HEK293 (cell line): ENCODE results near the gene GRB2.

Experiments used
- CTCF ChIA-PET: fragments of 350-600 bp; formaldehyde crosslinking; extraction: SDS; loops from one replicate; lab custom pipeline; 2021; ENCODE audit warnings: antibody characterized with exemption; lab: Yijun Ruan, JAX
- POLR2A ChIA-PET: fragments of 300-600 bp; formaldehyde crosslinking; extraction: SDS; loops from one replicate; lab custom pipeline; 2020; ENCODE audit warnings: antibody characterized with exemption, inconsistent platforms; lab: Yijun Ruan, JAX
- H3K27ac ChIP-seq: fragments of 200-500 bp; sonication (Bioruptor generic); 2 replicates; pipeline ENCODE4 v1.5.1; 2014; ENCODE audit warnings: low read depth, low read length, control low read depth, inconsistent platforms; ENCODE audit errors: extremely low read depth
- H3K36me3 ChIP-seq, 2 experiments: fragments of 200-500 bp in 1 of 2; sonication (Bioruptor generic) in 1 of 2; 1 replicate in 1 of 2; 2 replicates in 1 of 2; pipeline ENCODE4 v1.5.1; 2014 to 2017; ENCODE audit warnings: inconsistent platforms in 2 of 2, low read length in 2 of 2; ENCODE audit not compliant: control insufficient read depth in 2 of 2, insufficient read depth in 1 of 2
- H3K4me1 ChIP-seq: fragments of 200-500 bp; sonication (Bioruptor generic); 2 replicates; pipeline ENCODE4 v1.5.1; 2014; ENCODE audit warnings: mild to moderate bottlenecking, low read length, inconsistent platforms; ENCODE audit not compliant: control insufficient read depth, insufficient read depth
- H3K4me3 ChIP-seq: 2 replicates; pipeline ENCODE4 v1.5.1; 2011; ENCODE audit warnings: low read depth, mild to moderate bottlenecking, control low read depth, low read length, moderate library complexity
- H3K9me3 ChIP-seq: fragments of 200-500 bp; sonication (Bioruptor generic); 2 replicates; pipeline ENCODE4 v1.5.1; 2014; ENCODE audit warnings: low read depth, low read length, inconsistent platforms; ENCODE audit not compliant: control insufficient read depth, insufficient read depth
- KLF1 ChIP-seq: fragments of 450-650 bp; formaldehyde crosslinking; IDR thresholded peaks from 2 replicates; pipeline ENCODE4 v1.5.1; 2016; ENCODE audit warnings: missing biosample characterization, missing genetic modification characterization
- KLF10 ChIP-seq: fragments of 450-650 bp; IDR thresholded peaks from 2 replicates; pipeline ENCODE4 v1.5.1; 2018; ENCODE audit warnings: missing biosample characterization, mild to moderate bottlenecking, missing genetic modification characterization
- MYNN ChIP-seq: fragments of 450-650 bp; formaldehyde crosslinking; IDR thresholded peaks from 2 replicates; pipeline ENCODE4 v1.5.1; 2016; ENCODE audit warnings: missing biosample characterization, missing genetic modification characterization, borderline replicate concordance
- OVOL3 ChIP-seq: fragments of 450-650 bp; formaldehyde crosslinking; IDR thresholded peaks from 2 replicates; pipeline ENCODE4 v1.5.1; 2016; ENCODE audit warnings: missing biosample characterization, missing genetic modification characterization
- SCRT1 ChIP-seq: fragments of 450-650 bp; formaldehyde crosslinking; IDR thresholded peaks from 2 replicates; pipeline ENCODE4 v1.5.1; 2016; ENCODE audit warnings: missing biosample characterization, missing genetic modification characterization, borderline replicate concordance
- ZBTB1 ChIP-seq: fragments of 450-650 bp; formaldehyde crosslinking; IDR thresholded peaks from 2 replicates; pipeline ENCODE4 v1.5.1; 2016; ENCODE audit warnings: missing biosample characterization, missing genetic modification characterization
- ZEB2 ChIP-seq: fragments of 450-650 bp; formaldehyde crosslinking; IDR thresholded peaks from 2 replicates; pipeline ENCODE4 v1.5.1; 2016; ENCODE audit warnings: missing biosample characterization, missing genetic modification characterization
- ZNF223 ChIP-seq: fragments of 450-650 bp; formaldehyde crosslinking; IDR thresholded peaks from 2 replicates; pipeline ENCODE4 v1.5.1; 2016; ENCODE audit warnings: missing biosample characterization, missing genetic modification characterization
- ZNF24 ChIP-seq: fragments of 450-650 bp; formaldehyde crosslinking; IDR thresholded peaks from 2 replicates; pipeline ENCODE4 v1.5.1; 2016; ENCODE audit warnings: missing biosample characterization, missing genetic modification characterization
- ZNF354C ChIP-seq: fragments of 450-650 bp; formaldehyde crosslinking; IDR thresholded peaks from 2 replicates; pipeline ENCODE4 v1.5.1; 2016; ENCODE audit warnings: missing biosample characterization, missing genetic modification characterization, low read depth, borderline replicate concordance
- ZNF404 ChIP-seq: fragments of 450-650 bp; formaldehyde crosslinking; IDR thresholded peaks from 2 replicates; pipeline ENCODE4 v1.5.1; 2017; ENCODE audit warnings: missing biosample characterization, missing genetic modification characterization
- ZNF514 ChIP-seq: fragments of 450-650 bp; formaldehyde crosslinking; IDR thresholded peaks from 2 replicates; pipeline ENCODE4 v1.5.1; 2016; ENCODE audit warnings: missing biosample characterization, missing genetic modification characterization
- ZNF558 ChIP-seq: fragments of 450-650 bp; formaldehyde crosslinking; IDR thresholded peaks from 2 replicates; pipeline ENCODE4 v1.5.1; 2016; ENCODE audit warnings: missing biosample characterization, missing genetic modification characterization
- ZNF561 ChIP-seq: fragments of 450-650 bp; IDR thresholded peaks from 2 replicates; pipeline ENCODE4 v1.5.1; 2018; ENCODE audit warnings: missing biosample characterization, missing genetic modification characterization, borderline replicate concordance
- ZNF626 ChIP-seq: fragments of 450-650 bp; sonication (Bioruptor Pico); formaldehyde crosslinking; IDR thresholded peaks from 2 replicates; pipeline ENCODE4 v1.5.1; 2018; ENCODE audit warnings: missing biosample characterization, missing genetic modification characterization, inconsistent platforms
- ZNF777 ChIP-seq: fragments of 450-650 bp; formaldehyde crosslinking; IDR thresholded peaks from 2 replicates; pipeline ENCODE4 v1.5.1; 2017; ENCODE audit warnings: missing biosample characterization, missing genetic modification characterization, borderline replicate concordance
- TF ChIP-seq, protein P1 (sequence below): fragments of 450-650 bp; formaldehyde crosslinking; IDR thresholded peaks from 2 replicates; pipeline ENCODE4 v1.5.1; 2016; ENCODE audit warnings: missing biosample characterization, missing genetic modification characterization
- TF ChIP-seq, protein P2 (sequence below): fragments of 450-650 bp; formaldehyde crosslinking; conservative IDR thresholded peaks from 2 replicates; pipeline ENCODE4 v1.5.1; 2016; ENCODE audit warnings: low read depth, missing biosample characterization, missing genetic modification characterization
- TF ChIP-seq, protein P3 (sequence below): fragments of 450-650 bp; formaldehyde crosslinking; IDR thresholded peaks from 2 replicates; pipeline ENCODE4 v1.5.1; 2016; ENCODE audit warnings: missing biosample characterization, missing genetic modification characterization, borderline replicate concordance

GRB2 gene

DNA sequence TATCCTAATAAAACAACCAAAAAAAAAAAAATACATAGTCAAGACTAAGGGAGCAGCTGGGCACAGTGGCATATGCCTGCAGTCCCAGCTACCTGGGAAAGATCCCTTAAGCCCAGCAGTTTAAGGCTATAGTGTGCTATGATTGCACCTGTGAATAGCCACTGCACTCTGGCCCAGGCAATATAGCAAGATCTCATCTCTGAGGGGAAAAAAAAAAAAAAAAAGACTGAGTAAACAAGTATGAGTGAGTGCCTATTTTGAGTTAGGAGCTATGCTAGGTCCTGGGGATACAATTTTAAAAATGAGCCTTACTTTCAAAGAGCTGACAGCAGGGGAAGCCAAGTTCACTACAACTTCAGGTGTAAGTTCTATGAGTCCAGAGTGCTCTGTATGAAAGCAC, 55.4 kb downstream of the GRB2 start:
- TF ChIP-seq, protein P1, sequence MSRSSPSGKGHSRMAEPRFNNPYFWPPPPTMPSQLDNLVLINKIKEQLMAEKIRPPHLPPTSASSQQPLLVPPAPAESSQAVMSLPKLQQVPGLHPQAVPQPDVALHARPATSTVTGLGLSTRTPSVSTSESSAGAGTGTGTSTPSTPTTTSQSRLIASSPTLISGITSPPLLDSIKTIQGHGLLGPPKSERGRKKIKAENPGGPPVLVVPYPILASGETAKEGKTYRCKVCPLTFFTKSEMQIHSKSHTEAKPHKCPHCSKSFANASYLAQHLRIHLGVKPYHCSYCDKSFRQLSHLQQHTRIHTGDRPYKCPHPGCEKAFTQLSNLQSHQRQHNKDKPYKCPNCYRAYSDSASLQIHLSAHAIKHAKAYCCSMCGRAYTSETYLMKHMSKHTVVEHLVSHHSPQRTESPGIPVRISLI, result 0 out of 2 replicates have a peak, but pooled peaks have one; percentile 26
- TF ChIP-seq KLF10 (no peak), MYNN (tag by site-specific recombination) (no peak)
- Histone ChIP-seq H3K9me3 (no peaks in the 10 kb centered on the region), H3K4me1 (peaks cover 28% of the 10 kb centered on the region), H3K36me3 (no peaks in the 10 kb centered on the region; a peak in 1 of 3 replicates), H3K4me3 (no peak overlapping the region), H3K27ac (no peak overlapping the region)
- POLR2A ChIA-PET, result interaction anchor here (0.6 to 0.7 kb wide), 4 partner anchors 50 to 1790 kb away, joined by 3 to 8 read pairs (median 4); no protein-coding TSS in a partner anchor
- CTCF ChIA-PET, result interaction anchor here (0.5 to 1.1 kb wide), 3 partner anchors 12 to 31 kb away, joined by 3 to 6 read pairs (median 4); no protein-coding TSS in a partner anchor

DNA sequence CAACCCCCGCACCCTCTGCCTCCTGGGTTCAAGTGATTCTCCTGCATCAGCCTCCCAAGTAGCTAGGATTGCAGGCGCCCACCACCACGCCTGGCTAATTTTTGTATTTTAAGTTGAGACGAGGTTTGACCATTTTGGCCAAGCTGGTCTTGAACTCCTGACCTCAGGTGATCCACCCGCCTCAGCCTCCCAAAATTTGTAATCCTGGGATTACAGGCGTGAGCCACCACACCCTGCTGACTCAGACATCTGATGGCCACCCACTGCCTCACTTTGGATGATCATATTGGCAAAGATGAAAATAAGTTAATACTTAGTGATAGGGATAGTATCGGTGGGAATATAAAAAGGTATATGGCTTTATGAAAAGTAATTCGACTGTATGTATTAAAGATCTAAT, 55.9 kb downstream of the GRB2 start:
- H3K36me3 ChIP-seq, result no peaks in the 10 kb centered on the region; a peak in 1 of 3 replicates
- POLR2A ChIA-PET, result interaction anchor here (0.6 kb wide), 1 partner anchor 186 kb away, joined by 3 read pairs; no protein-coding TSS in a partner anchor
- peaks cover 28% of the 10 kb centered on the region for H3K4me1 ChIP-seq
- H3K27ac ChIP-seq, result no peak overlapping the region
- no peak for TF ChIP-seq SCRT1
- TF ChIP-seq KLF1, result peak; percentile 86
- no peak overlapping the region for H3K4me3 ChIP-seq
- H3K9me3 ChIP-seq, result no peaks in the 10 kb centered on the region
- CTCF ChIA-PET, result interaction anchor here (0.5 to 1.3 kb wide), 4 partner anchors 13 to 63 kb away, joined by 3 to 6 read pairs (median 3); no protein-coding TSS in a partner anchor

DNA sequence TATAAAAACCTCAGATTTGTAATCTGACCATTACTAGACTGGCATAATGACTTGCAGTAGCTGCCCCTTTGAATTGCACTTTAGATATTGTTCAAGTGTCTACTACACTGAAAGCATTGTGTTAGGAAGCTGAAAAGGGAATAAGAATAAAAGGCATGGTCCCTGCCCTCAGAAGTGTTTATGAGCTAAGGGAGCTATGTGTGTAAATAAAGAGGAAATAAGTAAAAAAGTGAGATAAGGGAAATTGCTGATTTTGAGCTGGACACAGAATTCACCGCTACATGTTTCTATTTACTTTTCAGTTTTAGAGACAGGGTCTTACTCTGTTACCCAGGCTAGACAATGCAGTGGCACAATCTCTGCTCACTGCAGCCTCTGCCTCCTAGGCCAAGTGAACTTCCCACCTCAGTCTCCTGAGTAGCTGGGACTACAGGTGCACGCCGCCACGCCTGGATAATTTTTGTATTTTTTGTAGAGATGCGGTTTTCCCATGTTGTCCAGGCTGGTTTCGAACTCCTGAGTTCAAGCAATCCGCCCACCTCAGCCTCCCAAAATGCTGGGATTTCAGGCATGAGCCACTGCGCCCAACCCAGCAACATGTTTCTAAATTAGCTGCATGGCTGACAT, 57.0 kb downstream of the GRB2 start:
- no peaks in the 10 kb centered on the region for H3K9me3 ChIP-seq
- ChIA-PET POLR2A (interaction anchor here (0.6 to 1.5 kb wide), 2 partner anchors 59 to 68 kb away, joined by 3 to 4 read pairs; partner anchors contain the start of gene SLC25A19), CTCF (interaction anchor here (0.6 to 1.3 kb wide), 8 partner anchors 25 to 305 kb away, joined by 3 to 4 read pairs (median 3); no protein-coding TSS in a partner anchor)
- TF ChIP-seq, protein P2, sequence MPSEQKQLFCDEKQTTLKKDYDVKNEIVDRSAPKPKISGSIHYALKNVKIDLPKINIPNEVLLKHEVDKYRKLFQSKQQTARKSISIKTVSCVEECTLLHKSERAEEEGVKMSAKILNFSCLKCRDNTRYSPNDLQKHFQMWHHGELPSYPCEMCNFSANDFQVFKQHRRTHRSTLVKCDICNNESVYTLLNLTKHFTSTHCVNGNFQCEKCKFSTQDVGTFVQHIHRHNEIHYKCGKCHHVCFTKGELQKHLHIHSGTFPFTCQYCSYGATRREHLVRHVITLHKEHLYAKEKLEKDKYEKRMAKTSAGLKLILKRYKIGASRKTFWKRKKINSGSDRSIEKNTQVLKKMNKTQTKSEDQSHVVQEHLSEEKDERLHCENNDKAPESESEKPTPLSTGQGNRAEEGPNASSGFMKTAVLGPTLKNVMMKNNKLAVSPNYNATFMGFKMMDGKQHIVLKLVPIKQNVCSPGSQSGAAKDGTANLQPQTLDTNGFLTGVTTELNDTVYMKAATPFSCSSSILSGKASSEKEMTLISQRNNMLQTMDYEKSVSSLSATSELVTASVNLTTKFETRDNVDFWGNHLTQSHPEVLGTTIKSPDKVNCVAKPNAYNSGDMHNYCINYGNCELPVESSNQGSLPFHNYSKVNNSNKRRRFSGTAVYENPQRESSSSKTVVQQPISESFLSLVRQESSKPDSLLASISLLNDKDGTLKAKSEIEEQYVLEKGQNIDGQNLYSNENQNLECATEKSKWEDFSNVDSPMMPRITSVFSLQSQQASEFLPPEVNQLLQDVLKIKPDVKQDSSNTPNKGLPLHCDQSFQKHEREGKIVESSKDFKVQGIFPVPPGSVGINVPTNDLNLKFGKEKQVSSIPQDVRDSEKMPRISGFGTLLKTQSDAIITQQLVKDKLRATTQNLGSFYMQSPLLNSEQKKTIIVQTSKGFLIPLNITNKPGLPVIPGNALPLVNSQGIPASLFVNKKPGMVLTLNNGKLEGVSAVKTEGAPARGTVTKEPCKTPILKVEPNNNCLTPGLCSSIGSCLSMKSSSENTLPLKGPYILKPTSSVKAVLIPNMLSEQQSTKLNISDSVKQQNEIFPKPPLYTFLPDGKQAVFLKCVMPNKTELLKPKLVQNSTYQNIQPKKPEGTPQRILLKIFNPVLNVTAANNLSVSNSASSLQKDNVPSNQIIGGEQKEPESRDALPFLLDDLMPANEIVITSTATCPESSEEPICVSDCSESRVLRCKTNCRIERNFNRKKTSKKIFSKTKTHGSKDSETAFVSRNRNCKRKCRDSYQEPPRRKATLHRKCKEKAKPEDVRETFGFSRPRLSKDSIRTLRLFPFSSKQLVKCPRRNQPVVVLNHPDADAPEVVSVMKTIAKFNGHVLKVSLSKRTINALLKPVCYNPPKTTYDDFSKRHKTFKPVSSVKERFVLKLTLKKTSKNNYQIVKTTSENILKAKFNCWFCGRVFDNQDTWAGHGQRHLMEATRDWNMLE (tag by site-specific recombination), result no peak
- TF ChIP-seq ZNF354C (tag by site-specific recombination), result no peak
- TF ChIP-seq ZNF777 (tag by site-specific recombination), result no peak
- TF ChIP-seq ZNF626 (tag by site-specific recombination), result no peak
- no peak for TF ChIP-seq ZNF404 (tag by site-specific recombination)
- no peak for TF ChIP-seq ZEB2 (tag by site-specific recombination)
- no peak for TF ChIP-seq ZNF24 (tag by site-specific recombination)
- TF ChIP-seq ZNF223 (tag by site-specific recombination), result no peak
- TF ChIP-seq OVOL3 (tag by site-specific recombination), result no peak
- TF ChIP-seq, protein P3, sequence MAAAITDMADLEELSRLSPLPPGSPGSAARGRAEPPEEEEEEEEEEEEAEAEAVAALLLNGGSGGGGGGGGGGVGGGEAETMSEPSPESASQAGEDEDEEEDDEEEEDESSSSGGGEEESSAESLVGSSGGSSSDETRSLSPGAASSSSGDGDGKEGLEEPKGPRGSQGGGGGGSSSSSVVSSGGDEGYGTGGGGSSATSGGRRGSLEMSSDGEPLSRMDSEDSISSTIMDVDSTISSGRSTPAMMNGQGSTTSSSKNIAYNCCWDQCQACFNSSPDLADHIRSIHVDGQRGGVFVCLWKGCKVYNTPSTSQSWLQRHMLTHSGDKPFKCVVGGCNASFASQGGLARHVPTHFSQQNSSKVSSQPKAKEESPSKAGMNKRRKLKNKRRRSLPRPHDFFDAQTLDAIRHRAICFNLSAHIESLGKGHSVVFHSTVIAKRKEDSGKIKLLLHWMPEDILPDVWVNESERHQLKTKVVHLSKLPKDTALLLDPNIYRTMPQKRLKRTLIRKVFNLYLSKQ, result no peak
- no peak for TF ChIP-seq ZNF561 (tag by site-specific recombination)
- TF ChIP-seq ZNF558 (tag by site-specific recombination), result no peak
- no peak for TF ChIP-seq ZNF514 (tag by site-specific recombination)
- no peak for TF ChIP-seq ZBTB1 (tag by site-specific recombination)
- no peak overlapping the region for H3K4me3 ChIP-seq
- no peaks in the 10 kb centered on the region; a peak in 1 of 3 replicates for H3K36me3 ChIP-seq
- peaks cover 28% of the 10 kb centered on the region for H3K4me1 ChIP-seq
- H3K27ac ChIP-seq, result no peak overlapping the region
